SJSA1 (cell line): ENCODE data around the gene BCL2L14. TPM values are rescaled to one million over a fixed set of nuclear protein-coding genes. Genes with fewer than 3 reads are reported as not detected.

Experiments used
- DNase-seq, 2 experiments: peaks; one replicate each; pipeline ENCODE4 v3.0.0-alpha.2; 2015 to 2020; ENCODE audit warnings: low spot score in 2 of 2, low read depth in 1 of 2
- H3K27ac ChIP-seq: fragments of 250-450 bp; sonication (Bioruptor Pico); 2 replicates; pipeline ENCODE4 v1.5.1; 2020; ENCODE audit warnings: mild to moderate bottlenecking, moderate library complexity
- H3K27me3 ChIP-seq: fragments of 250-450 bp; sonication (Bioruptor Pico); replicated peaks from 2 replicates; pipeline ENCODE4 v1.5.1; 2020; ENCODE audit warnings: mild to moderate bottlenecking, moderate library complexity
- H3K36me3 ChIP-seq: fragments of 250-450 bp; sonication (Bioruptor Pico); 2 replicates; pipeline ENCODE4 v1.5.1; 2020; ENCODE audit warnings: mild to moderate bottlenecking
- H3K4me1 ChIP-seq: fragments of 250-450 bp; sonication (Bioruptor Pico); replicated peaks from 2 replicates; pipeline ENCODE4 v1.6.1; 2021; ENCODE audit warnings: mild to moderate bottlenecking
- H3K4me3 ChIP-seq: fragments of 250-450 bp; sonication (Bioruptor Pico); 2 replicates; pipeline ENCODE4 v1.5.1; 2020; ENCODE audit warnings: mild to moderate bottlenecking
- H3K9me3 ChIP-seq: fragments of 250-450 bp; sonication (Bioruptor Pico); replicated peaks from 2 replicates; pipeline ENCODE4 v1.5.1; 2020; ENCODE audit warnings: mild to moderate bottlenecking
- total RNA-seq: library from RNA; depleted of rRNA; stranded (reverse); fragments of >200 nt; shearing (Covaris generic); gene quantifications from 2 replicates; pipeline ENCODE4 v1.2.3, GENCODE V29; 2014; rRNA removed

The BCL2L14 gene, protein sequence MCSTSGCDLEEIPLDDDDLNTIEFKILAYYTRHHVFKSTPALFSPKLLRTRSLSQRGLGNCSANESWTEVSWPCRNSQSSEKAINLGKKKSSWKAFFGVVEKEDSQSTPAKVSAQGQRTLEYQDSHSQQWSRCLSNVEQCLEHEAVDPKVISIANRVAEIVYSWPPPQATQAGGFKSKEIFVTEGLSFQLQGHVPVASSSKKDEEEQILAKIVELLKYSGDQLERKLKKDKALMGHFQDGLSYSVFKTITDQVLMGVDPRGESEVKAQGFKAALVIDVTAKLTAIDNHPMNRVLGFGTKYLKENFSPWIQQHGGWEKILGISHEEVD
- total RNA-seq, result not detected in 2 replicates

DNA sequence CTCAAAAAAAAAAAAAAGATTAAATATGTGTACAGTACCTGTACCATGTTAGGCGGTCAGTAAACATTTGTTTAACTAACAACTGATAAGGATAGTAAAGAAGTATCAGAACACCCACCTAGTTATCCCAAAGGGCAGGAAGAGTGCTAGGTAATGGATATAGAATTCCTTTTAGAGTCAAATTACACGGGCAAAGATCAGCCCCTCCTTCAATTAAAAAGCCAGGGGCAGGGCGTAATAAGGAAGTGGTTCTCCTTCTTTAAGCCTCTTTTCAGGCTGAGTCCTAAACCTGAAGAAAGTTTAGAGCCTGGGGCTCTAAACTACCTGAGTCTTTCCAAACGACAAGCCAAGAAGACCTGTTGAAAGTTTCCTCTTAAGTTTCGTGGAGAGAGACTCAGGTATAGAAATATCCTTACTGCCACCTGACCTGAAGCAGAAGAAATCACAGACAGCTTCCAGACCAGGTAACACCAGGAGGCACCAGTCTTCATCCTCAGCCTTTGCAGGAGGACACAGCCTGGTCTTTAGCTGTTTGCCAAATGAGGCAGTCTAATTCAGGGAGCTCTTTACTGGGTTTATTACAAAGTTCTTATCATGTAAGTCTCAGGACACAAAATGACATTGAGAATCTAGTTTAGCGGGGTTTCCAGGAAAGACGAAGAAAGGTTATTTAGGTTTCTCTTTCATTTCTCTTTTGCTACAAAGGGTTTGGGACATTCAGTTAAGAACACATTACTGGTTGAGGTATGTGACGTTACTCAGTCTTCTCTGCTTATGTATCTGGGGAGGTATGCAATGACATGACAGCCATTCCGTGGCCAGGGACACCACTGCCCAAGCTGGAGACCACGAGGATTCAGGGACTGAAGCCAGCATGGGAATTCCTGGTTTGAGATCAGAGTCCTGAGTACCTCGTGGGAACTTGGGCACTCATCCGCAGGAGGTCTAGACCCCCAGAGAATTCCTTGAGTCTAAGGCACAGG, at the start of gene BCL2L14:
Gene BCL2L14 (plus strand): TSS at position 266 of the 983 bp plus-strand sequence. CDS start 8,367 bp downstream, outside the sequence.
- Histone ChIP-seq H3K4me1 (no peaks in the 10 kb centered on the region), H3K36me3 (no peaks in the 10 kb centered on the region), H3K27ac (no peak within 1 kb of the TSS), H3K9me3 (no peaks in the 10 kb centered on the region), H3K4me3 (no peak within 1 kb of the TSS), H3K27me3 (no peaks in the 10 kb centered on the region)
- DNase-seq, result no peak

DNA sequence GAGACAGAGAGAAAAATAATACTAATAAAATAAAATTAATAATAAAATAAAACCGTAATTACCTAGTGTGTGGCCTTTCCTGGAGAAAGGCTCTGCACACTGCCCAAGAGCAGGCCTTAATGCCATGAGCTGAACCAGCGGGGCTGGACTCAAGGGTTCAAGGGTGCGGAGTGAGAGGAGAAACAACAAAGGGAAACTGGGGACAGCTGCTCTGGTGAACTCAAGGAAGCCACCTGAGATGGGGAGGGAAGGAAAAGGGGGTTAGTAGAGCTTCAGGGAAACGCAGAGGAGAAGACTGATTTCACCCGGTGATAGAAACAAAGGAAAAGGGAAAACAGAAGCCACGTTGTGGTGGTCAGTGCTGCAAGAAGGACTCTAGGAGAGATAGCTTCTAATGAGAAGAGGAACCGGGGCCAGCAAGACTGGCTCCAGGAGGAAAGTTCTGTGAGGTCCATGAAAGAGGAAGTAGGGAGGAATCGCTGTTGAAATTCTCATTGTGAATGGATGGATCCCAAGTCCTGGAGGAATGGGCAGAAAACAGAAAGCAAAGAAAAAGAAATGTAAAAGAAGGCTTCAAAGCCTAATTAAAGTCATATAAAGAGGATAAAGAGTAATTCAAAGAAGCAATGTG, 48.3 kb upstream of the BCL2L14 start:
- no peaks in the 10 kb centered on the region for H3K9me3 ChIP-seq
- peak in 1 of 2 experiments; percentile 28 for DNase-seq
- H3K27ac ChIP-seq, result no peak overlapping the region

DNA sequence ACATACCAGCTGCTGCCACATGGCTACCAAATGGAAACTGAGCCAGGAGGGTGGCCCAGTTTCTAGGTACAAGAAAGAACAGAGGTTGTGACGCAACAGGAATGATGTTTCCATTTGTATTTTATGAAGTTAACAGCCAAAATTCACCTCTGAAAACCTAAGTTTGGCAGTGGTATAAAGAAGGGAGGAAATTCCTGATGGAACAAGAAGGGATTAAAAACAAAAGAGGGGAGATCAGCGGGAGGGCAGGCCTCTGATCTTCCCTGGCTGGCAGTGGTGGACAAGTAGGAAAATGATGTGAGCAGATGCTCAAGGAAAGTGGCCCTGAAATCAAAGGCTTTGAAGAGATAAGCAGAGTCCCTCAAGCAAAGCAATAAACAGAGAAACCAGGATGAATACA, 47.3 kb upstream of the BCL2L14 start:
- H3K36me3 ChIP-seq, result no peaks in the 10 kb centered on the region
- no peaks in the 10 kb centered on the region for H3K27me3 ChIP-seq
- H3K9me3 ChIP-seq, result no peaks in the 10 kb centered on the region

More for the DNA sequence above, 48.3 kb upstream of the BCL2L14 start:
- H3K27me3 ChIP-seq, result no peaks in the 10 kb centered on the region
- H3K36me3 ChIP-seq, result no peaks in the 10 kb centered on the region
- peaks cover 12% of the 10 kb centered on the region; the same call in 1 of the 2 replicates for H3K4me1 ChIP-seq
- no peak overlapping the region for H3K4me3 ChIP-seq

DNA sequence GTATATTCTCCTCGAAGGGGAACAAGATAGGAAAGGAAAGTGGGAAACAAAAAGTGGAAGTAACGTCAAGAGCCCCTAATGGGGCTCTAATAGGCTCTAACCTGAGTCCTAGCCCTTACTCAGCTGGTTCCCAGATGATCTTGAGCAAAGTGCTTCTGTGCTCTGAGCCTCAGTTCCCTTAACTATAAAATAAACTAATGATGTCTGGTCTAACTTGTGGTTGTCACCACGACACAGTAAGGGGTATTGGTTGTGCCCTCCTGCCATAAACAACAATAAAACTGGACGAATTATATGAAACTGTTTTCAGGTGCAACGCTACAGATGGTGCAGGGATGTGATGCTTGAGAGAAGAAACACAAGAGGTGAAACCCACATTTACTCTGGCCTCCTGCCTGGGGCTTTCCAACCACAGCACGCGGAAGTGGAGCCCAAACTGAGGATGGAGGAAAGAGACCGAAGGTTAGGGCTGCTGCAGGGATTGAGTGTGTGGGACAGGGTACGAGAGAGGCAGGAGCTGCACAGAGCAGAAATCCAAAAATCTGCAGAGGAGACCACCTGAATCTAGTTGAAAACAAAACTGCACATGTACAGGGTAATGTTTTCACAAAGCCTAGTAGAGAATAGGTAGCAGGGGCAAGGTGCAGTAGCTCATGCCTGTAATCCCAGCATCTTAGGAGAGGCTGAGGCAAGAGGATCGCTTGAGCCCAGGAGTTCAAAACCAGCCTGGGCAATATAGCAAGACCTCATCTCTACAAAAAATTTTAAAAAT, 45.6 kb upstream of the BCL2L14 start:
- Histone ChIP-seq H3K27me3 (no peaks in the 10 kb centered on the region), H3K27ac (no peak overlapping the region), H3K4me3 (no peak overlapping the region), H3K4me1 (no peaks in the 10 kb centered on the region), H3K9me3 (no peaks in the 10 kb centered on the region), H3K36me3 (no peaks in the 10 kb centered on the region)
- peak in 1 of 2 experiments; percentile 11 for DNase-seq

More for the DNA sequence above, 47.3 kb upstream of the BCL2L14 start:
- Histone ChIP-seq H3K27ac (no peak overlapping the region), H3K4me1 (peaks cover 2% of the 10 kb centered on the region; the same call in 1 of the 2 replicates), H3K4me3 (no peak overlapping the region)
- DNase-seq, result no peak

DNA sequence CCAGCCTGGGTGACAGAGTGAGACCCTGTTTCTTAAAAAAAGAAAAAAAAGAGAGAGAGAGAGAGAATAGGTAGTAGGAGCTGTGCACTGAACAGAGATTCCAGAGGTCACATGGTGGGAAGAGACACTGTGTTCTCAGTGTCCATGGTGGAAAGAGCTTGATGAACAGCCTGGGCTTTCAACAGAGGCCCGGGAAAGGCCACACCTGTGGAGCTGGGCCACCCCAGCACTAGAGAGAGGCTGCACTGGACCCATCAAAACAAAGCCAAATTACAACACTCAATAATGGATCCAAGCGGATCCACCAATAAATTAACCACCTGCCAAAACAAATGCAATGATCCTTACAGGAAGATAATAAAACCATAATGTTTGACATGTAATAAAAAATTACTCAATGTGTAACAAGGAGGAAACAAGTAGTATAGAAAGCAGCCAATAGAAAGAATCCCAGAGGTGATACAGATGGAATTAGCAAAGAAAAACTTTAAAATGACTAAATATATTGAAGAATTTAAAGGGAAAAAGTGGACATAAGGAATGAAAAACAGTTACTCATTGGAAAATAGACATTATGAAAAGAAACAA, 44.8 kb upstream of the BCL2L14 start:
- peak in 1 of 2 experiments; percentile 8 for DNase-seq
- Histone ChIP-seq H3K4me3 (no peak overlapping the region), H3K36me3 (no peaks in the 10 kb centered on the region), H3K4me1 (peaks cover 2% of the 10 kb centered on the region; the same call in 1 of the 2 replicates), H3K9me3 (no peaks in the 10 kb centered on the region), H3K27ac (no peak overlapping the region), H3K27me3 (no peaks in the 10 kb centered on the region)

DNA sequence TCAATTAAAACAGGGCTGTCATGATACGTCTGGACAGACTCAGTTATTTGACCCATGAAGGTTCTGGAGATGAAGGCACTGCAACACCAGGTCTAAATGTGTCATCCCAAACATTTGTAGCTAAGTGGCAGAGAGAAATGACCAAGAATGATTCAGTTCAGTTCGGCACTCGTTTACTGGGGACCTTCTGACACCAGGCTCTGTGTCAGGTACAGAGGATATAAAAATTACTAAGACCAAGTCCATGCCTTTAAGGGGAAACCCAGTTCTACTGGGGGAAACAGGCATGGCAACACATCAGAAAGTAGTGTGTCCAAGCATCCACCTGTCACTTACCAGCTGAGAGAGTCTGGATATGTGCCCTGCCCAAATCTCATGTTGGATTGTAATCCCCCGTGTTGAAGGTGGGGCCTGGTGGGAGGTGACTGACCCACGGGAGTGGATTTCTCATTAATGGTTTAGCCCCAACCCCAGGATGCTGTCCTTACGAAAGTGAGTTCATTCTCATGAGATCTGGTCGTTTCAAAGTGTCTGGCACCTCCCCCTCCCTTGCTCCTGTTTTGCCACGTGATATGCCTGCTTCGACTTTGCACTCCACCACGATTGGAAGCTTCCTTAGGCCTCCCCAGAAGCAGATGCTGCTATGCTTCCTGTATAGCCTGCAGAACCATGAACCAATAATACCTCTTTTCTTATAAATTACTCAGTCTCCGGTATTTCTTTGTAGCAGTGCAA, 41.9 kb upstream of the BCL2L14 start:
- no peak overlapping the region for H3K27ac ChIP-seq
- peak in 1 of 2 experiments; percentile 12 for DNase-seq
- peaks cover 24% of the 10 kb centered on the region for H3K4me1 ChIP-seq

DNA sequence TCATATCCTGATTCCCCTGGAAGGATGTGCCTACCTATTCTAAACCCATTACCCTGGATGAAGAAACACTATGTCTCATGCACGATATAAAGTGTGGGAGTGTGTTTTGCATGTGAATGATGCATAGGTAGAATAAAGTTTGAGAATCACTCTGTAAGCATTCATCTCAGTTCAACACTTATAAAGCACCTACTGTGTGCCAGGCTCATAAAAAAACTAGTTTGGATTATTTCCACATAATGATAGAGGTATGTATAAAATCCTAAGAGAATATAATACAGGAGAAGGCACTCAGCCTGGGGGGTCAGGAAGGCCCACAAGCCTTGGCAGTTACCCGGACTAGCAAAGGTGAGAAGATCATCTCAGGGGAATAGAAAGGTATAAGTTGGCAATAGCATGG, 41.1 kb upstream of the BCL2L14 start:
- no peak for DNase-seq
- Histone ChIP-seq H3K9me3 (no peaks in the 10 kb centered on the region), H3K4me1 (peaks cover 24% of the 10 kb centered on the region), H3K27ac (no peak overlapping the region), H3K27me3 (no peaks in the 10 kb centered on the region), H3K36me3 (no peaks in the 10 kb centered on the region), H3K4me3 (no peak overlapping the region)

More for the DNA sequence above, 41.9 kb upstream of the BCL2L14 start:
- Histone ChIP-seq H3K4me3 (no peak overlapping the region), H3K36me3 (no peaks in the 10 kb centered on the region), H3K9me3 (no peaks in the 10 kb centered on the region), H3K27me3 (no peaks in the 10 kb centered on the region)

DNA sequence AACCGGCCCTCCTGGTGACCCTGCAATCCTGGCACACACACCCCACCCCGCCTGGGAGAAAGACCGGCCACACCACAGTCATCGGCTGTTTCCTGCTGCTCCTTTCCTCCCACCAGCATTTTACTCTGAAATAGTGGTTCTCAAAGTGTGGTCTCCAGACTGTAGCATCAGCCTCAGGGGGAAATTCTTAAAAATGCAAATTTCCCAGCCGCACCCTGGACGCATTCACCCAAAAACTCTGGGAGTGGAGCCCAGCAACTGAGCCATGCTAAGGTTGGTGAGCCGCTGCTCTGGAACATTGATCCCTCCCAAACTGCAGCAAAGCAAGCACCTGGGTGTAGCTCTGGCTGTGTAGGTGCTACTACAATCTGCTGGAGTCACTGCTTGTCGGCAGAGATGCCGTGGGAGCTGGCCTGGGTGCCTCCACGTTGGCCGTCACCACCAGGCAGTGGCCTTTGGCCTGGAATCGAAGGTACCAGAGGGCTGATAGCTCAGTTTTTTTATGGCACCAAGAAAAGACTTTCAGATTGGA, 38.4 kb upstream of the BCL2L14 start:
- no peak overlapping the region for H3K27ac ChIP-seq
- DNase-seq, result peak in 1 of 2 experiments; percentile 27
- H3K4me1 ChIP-seq, result peaks cover 24% of the 10 kb centered on the region
- H3K27me3 ChIP-seq, result no peaks in the 10 kb centered on the region
- no peak overlapping the region for H3K4me3 ChIP-seq
- H3K9me3 ChIP-seq, result no peaks in the 10 kb centered on the region
- no peaks in the 10 kb centered on the region for H3K36me3 ChIP-seq

DNA sequence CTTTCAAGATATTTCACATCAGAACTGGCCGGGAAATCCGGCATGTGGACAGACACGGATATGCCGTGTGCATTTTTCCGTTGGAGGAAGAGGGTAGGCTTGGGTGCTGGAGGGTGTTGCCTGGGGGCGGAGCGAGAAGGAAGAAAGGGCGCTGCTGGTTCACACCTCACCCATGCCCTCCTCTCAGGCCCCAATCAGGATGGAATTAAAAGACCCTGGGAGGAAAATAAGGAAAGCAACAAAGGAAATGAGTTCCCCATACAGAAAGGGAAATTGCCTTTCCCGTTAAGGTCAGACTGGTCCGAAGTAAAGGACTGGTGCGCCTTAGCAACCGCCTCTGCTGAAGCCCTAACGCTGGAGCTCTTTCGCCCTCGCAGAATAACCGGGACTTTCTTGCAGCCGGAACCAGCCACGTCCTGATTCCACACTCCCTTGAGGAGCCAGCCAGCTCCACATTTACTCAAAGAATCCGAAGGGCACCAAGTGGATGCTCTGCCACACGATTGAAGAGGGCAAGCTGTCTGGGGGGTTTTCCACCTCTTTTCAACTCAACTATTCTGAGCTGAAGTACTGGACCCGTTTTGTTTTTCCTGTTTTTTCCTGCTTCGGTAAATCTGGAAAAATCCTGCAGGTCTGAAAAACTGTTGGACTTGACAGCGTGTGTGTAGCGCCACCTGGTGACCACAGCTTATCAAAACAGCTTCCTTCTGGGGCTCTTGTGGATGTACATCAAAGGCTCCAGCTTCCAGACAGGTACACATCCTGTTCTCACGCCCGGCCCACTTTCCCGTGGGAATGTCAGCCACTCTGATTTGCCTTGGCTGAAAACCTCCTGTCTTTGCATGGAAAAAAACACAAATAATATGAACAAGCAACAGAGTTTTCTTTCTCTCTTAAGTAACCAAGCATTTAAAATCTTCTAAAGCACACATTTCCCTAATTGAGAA, 37.6 kb upstream of the BCL2L14 start:
- H3K4me3 ChIP-seq, result peak overlapping the region; percentile 13; the same call in 1 of the 2 replicates
- no peaks in the 10 kb centered on the region for H3K27me3 ChIP-seq
- H3K36me3 ChIP-seq, result no peaks in the 10 kb centered on the region
- peak; percentile 70 to 82 for DNase-seq
- H3K27ac ChIP-seq, result peak overlapping the region; percentile 14; the same call in 1 of the 2 replicates
- H3K4me1 ChIP-seq, result peaks cover 24% of the 10 kb centered on the region
- no peaks in the 10 kb centered on the region for H3K9me3 ChIP-seq

DNA sequence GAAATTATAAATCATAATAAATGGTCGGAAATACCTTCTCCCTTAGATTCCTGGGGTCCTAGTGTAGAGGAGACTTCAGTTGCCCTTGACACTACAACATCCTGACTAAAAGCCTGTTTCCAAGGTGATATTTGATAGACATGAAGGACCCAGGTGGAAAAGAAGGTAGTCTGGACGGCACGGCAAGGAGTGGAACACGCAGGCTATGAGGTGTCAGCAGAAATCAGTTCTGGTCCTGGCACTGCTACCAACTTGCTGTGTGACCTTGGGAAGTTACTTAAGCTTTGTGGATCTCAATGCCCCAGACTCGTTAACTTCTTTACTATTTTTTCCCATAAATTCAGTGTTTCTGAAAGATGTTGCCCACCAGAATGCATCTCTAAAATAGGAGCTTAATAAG, 36.9 kb upstream of the BCL2L14 start:
- Histone ChIP-seq H3K4me3 (no peak overlapping the region), H3K4me1 (peaks cover 24% of the 10 kb centered on the region), H3K9me3 (no peaks in the 10 kb centered on the region), H3K27me3 (no peaks in the 10 kb centered on the region), H3K36me3 (no peaks in the 10 kb centered on the region), H3K27ac (no peak overlapping the region)
- DNase-seq, result peak in 1 of 2 experiments; percentile 13

DNA sequence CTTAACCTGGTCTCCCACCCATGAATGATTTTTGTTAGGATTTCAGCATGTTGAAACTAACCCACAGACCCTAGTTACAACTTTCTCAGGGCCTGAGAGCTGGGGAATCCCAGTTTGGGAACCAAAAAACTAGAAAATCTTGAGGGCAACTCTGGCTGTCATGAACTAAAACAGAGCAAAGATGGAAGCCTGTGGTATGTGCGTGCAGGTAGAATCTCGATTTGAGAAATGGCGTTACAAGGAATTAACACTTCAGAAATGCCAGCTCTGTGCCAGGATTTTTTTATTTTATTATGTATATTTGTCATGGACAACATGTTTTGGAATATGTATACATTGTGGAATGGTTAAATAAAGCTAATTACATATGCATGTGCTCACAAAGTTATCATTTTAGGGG, 36.4 kb upstream of the BCL2L14 start:
- Histone ChIP-seq H3K36me3 (no peaks in the 10 kb centered on the region), H3K4me1 (peaks cover 24% of the 10 kb centered on the region), H3K4me3 (no peak overlapping the region), H3K9me3 (no peaks in the 10 kb centered on the region), H3K27ac (no peak overlapping the region), H3K27me3 (no peaks in the 10 kb centered on the region)
- DNase-seq, result peak in 1 of 2 experiments; percentile 2
